CD4-positive, alpha-beta T cell (primary cell): ENCODE data around the gene JAK3. TPM values are rescaled to one million over a fixed set of nuclear protein-coding genes. Genes with fewer than 3 reads are reported as not detected.

ENCODE experiments used
- ATAC-seq: fragments of 200-7000 bp; cut with Tn5 transposase; one replicate; pipeline ENCODE4 v1.10.0; 2022; ENCODE audit warnings: mild to moderate bottlenecking; ENCODE audit not compliant: poor library complexity
- CTCF ChIA-PET: fragments of 350-600 bp; sonication (Branson Sonifier 250); formaldehyde crosslinking; loops from one replicate; lab custom pipeline; 2021; ENCODE audit warnings: antibody characterized with exemption, inconsistent platforms; lab: Charles Lee
- POLR2A ChIA-PET: fragments of 350-600 bp; sonication (Branson Sonifier 250); formaldehyde crosslinking; loops from one replicate; lab custom pipeline; 2021; ENCODE audit warnings: antibody characterized with exemption, inconsistent platforms; lab: Charles Lee
- DNase-seq, 14 experiments: peaks; one replicate each; pipeline ENCODE4 v3.0.0-alpha.2; 2013 to 2020; ENCODE audit warnings: mixed read lengths in 2 of 14
- H3K27ac ChIP-seq, 2 donors: one replicate each; pipeline versions ENCODE4 v1.5.1 to v1.7.0; 2013; ENCODE audit warnings: low read length in 2 of 2, low read depth in 1 of 2, mild to moderate bottlenecking in 1 of 2
- H3K27me3 ChIP-seq, 2 experiments: 1 replicate in 1 of 2; 2 replicates in 1 of 2; pipeline versions ENCODE4 v1.6.1 to v1.7.0; 2013; ENCODE audit warnings: low read length in 2 of 2, control low read depth in 1 of 2, mild to moderate bottlenecking in 1 of 2, moderate library complexity in 1 of 2; ENCODE audit not compliant: insufficient read depth in 2 of 2, control insufficient read depth in 1 of 2
- H3K36me3 ChIP-seq: one replicate; pipeline ENCODE4 v1.6.1; 2013; ENCODE audit warnings: low read length, control low read depth; ENCODE audit not compliant: insufficient read depth
- H3K4me1 ChIP-seq: one replicate; pipeline ENCODE4 v1.6.1; 2013; ENCODE audit warnings: low read length, control low read depth; ENCODE audit not compliant: insufficient read depth
- H3K4me3 ChIP-seq: one replicate; pipeline ENCODE4 v1.5.1; 2013; ENCODE audit warnings: mild to moderate bottlenecking, low read length, moderate library complexity
- H3K9me3 ChIP-seq, 2 experiments: 1 replicate in 1 of 2; 2 replicates in 1 of 2; pipeline versions ENCODE4 v1.6.1 to v1.7.0; 2013; ENCODE audit warnings: low read length in 2 of 2, mild to moderate bottlenecking in 2 of 2, control low read depth in 1 of 2, moderate library complexity in 1 of 2; ENCODE audit not compliant: control insufficient read depth in 1 of 2, insufficient read depth in 1 of 2
- H3K27ac Mint-ChIP-seq: one replicate; pipeline ENCODE4 v1.8.0; 2020; ENCODE audit warnings: mixed read lengths
- H3K27me3 Mint-ChIP-seq: one replicate; pipeline ENCODE4 v1.8.0; 2021; ENCODE audit warnings: mixed read lengths
- H3K36me3 Mint-ChIP-seq: one replicate; pipeline ENCODE4 v1.8.0; 2021; ENCODE audit warnings: low read depth, mixed read lengths
- H3K4me1 Mint-ChIP-seq: one replicate; pipeline ENCODE4 v1.8.0; 2021; ENCODE audit warnings: low read depth, mixed read lengths
- H3K4me3 Mint-ChIP-seq: one replicate; pipeline ENCODE4 v1.8.0; 2020; ENCODE audit warnings: mild to moderate bottlenecking, mixed read lengths
- H3K9me3 Mint-ChIP-seq: one replicate; pipeline ENCODE4 v1.8.0; 2020; ENCODE audit warnings: mixed read lengths
- intact Hi-C, 2 experiments: fragments of 100-400 bp; cut with DNase I in 1 of 2; cut with micrococcal nuclease in 1 of 2; formaldehyde crosslinking; loops; one replicate each; pipeline versions ENCODE4 v1.15.1 to v1.9.0; 2023 to 2025; cut with DNase I, micrococcal nuclease
- total RNA-seq, 174 experiments: library from RNA in 2 of 174; stranded (reverse) in 2 of 174; gene quantifications; one replicate each; pipeline ENCODE4 v1.2.3 and lab custom pipeline; 2021 to 2026
- TF ChIP-seq, protein P1 (sequence below): fragments of 200-600 bp; IDR thresholded peaks from one replicate; pipeline ENCODE4 v1.8.0; 2022; ENCODE audit warnings: antibody characterized with exemption, mild to moderate bottlenecking

JAK3 gene
- total RNA-seq, 2 experiments from 2014 or later: 120 to 121 TPM

DNA sequence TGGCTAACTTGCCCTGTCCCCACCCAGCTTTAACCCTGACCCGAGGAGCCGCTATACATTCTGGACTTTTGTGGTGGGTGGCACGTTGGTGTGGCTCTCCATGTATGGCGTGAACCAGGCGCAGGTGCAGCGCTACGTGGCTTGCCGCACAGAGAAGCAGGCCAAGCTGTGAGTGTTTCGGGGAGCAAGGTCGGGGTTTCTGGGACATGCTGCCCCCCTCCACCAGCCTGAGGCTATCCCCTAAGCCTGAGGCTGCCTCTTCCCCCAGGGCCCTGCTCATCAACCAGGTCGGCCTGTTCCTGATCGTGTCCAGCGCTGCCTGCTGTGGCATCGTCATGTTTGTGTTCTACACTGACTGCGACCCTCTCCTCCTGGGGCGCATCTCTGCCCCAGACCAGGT, 29.9 kb upstream of the JAK3 start:
- no peaks in the 10 kb centered on the region for H3K9me3 Mint-ChIP-seq
- H3K36me3 Mint-ChIP-seq: no peaks in the 10 kb centered on the region
- no peaks in the 10 kb centered on the region for H3K9me3 ChIP-seq
- CTCF ChIA-PET: no interaction called here
- no peaks in the 10 kb centered on the region for H3K36me3 ChIP-seq
- H3K4me1 Mint-ChIP-seq: peaks cover 14% of the 10 kb centered on the region
- POLR2A ChIA-PET: no interaction called here
- no peak overlapping the region for H3K4me3 Mint-ChIP-seq
- ATAC-seq (no peak), DNase-seq (no peak)
- H3K27me3 ChIP-seq: no peaks in the 10 kb centered on the region
- H3K4me1 ChIP-seq: peaks cover 17% of the 10 kb centered on the region
- H3K27ac Mint-ChIP-seq: no peak overlapping the region
- intact Hi-C loops: no loop called here
- no peak overlapping the region for H3K4me3 ChIP-seq
- no peak overlapping the region for H3K27ac ChIP-seq
- H3K27me3 Mint-ChIP-seq: no peaks in the 10 kb centered on the region
- TF ChIP-seq, protein P1, sequence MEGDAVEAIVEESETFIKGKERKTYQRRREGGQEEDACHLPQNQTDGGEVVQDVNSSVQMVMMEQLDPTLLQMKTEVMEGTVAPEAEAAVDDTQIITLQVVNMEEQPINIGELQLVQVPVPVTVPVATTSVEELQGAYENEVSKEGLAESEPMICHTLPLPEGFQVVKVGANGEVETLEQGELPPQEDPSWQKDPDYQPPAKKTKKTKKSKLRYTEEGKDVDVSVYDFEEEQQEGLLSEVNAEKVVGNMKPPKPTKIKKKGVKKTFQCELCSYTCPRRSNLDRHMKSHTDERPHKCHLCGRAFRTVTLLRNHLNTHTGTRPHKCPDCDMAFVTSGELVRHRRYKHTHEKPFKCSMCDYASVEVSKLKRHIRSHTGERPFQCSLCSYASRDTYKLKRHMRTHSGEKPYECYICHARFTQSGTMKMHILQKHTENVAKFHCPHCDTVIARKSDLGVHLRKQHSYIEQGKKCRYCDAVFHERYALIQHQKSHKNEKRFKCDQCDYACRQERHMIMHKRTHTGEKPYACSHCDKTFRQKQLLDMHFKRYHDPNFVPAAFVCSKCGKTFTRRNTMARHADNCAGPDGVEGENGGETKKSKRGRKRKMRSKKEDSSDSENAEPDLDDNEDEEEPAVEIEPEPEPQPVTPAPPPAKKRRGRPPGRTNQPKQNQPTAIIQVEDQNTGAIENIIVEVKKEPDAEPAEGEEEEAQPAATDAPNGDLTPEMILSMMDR: no peak

DNA sequence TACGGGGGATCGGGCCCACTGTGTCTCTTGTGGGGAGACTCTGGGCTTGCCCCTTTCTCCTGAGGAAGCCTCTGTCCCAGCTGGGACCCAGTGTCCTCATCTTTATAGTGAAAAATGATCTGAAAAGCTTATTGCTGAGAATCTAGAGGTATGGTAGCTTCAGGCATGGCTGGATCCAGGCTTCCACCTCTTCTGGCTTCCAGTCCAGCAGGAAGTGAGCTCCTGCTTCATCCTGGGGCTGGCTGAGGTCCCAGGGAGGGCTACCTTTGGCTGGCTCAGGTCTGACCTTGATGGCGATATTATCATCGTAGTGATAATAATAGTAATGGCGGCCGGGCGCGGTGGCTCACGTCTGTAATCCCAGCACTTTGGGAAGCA, 27.0 kb upstream of the JAK3 start:
- H3K27ac Mint-ChIP-seq: peak overlapping the region; percentile 70
- Histone ChIP-seq H3K27me3 (no peaks in the 10 kb centered on the region), H3K36me3 (no peaks in the 10 kb centered on the region), H3K27ac (no peak overlapping the region), H3K4me3 (no peak overlapping the region), H3K9me3 (no peaks in the 10 kb centered on the region), H3K4me1 (peaks cover 35% of the 10 kb centered on the region)
- ChIA-PET CTCF (no interaction called here), POLR2A (no interaction called here)
- H3K27me3 Mint-ChIP-seq: no peaks in the 10 kb centered on the region
- DNase-seq: no peak
- TF ChIP-seq, protein P1: no peak
- intact Hi-C loops: no loop called here
- H3K4me1 Mint-ChIP-seq: peaks cover 19% of the 10 kb centered on the region
- no peak for ATAC-seq
- no peaks in the 10 kb centered on the region for H3K36me3 Mint-ChIP-seq
- no peaks in the 10 kb centered on the region for H3K9me3 Mint-ChIP-seq
- H3K4me3 Mint-ChIP-seq: peak overlapping the region; percentile 85

DNA sequence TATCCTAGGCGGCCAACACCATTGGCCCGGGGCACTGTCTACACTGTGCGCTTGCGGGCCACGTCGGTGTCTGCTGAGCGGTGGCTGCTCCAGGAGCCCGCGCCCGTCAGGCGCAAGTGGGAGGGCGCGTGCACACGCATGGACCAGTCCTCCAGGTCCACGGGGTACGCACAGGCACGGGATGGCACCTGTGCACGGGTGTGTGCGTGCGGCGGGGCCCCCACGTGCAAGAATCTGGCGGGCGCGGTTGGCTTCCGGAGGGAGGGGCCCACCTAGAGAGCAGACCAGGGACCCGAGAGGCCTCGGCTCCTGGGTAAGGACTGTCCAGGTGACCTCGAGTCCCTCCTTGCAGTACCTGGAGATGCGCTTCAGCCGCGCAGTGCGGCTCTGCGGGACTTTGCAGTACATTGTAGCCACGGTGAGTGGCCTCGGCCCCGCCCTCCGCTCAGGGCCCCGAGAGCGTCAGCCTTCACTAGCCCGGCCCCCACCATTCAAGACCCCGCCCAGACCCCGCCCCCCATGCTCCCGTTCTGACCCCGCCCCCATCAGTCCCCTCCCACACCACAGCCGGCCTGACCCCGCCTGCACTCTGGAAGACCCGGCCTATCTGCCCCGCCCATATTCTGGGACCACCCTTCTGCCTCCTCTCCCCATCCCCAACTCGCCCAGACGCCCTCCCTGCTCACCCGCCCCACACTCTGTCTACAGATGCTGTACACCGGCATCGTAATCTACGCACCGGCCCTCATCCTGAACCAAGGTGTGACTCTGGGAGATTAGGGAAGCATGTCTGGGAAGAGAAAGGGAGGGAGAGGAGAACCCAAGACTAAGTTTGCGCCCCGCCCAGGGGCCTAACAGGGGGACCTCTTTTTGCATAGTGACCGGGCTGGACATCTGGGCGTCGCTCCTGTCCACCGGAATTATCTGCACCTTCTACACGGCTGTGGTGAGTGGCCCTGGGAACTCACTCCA, 26.3 kb upstream of the JAK3 start:
- H3K9me3 Mint-ChIP-seq: no peaks in the 10 kb centered on the region
- Histone ChIP-seq H3K36me3 (no peaks in the 10 kb centered on the region), H3K4me3 (peak overlapping the region; percentile 62), H3K27me3 (no peaks in the 10 kb centered on the region), H3K4me1 (peaks cover 35% of the 10 kb centered on the region), H3K9me3 (no peaks in the 10 kb centered on the region), H3K27ac (no peak overlapping the region)
- H3K4me3 Mint-ChIP-seq: peak overlapping the region; percentile 85
- peaks cover 19% of the 10 kb centered on the region for H3K4me1 Mint-ChIP-seq
- no peaks in the 10 kb centered on the region for H3K27me3 Mint-ChIP-seq
- peak; percentile 49 to 88 (median 62) for DNase-seq
- POLR2A ChIA-PET: interaction anchor here (0.8 to 3.5 kb wide), 2 partner anchors 10 to 59 kb away, joined by 5 to 28 read pairs; partner anchors contain the start of gene CCDC124
- peak; percentile 80 for ATAC-seq
- TF ChIP-seq, protein P1: no peak
- peak overlapping the region; percentile 70 for H3K27ac Mint-ChIP-seq
- no peaks in the 10 kb centered on the region for H3K36me3 Mint-ChIP-seq
- intact Hi-C loops: no loop called here
- CTCF ChIA-PET: interaction anchor here (1.5 to 4.2 kb wide), 2 partner anchors 15 to 59 kb away, joined by 5 to 28 read pairs; partner anchors contain the start of genes CCDC124 and RPL18A
